ENCODE results near the gene MOSPD3. TPM values are rescaled to one million over a fixed set of nuclear protein-coding genes. Genes with fewer than 3 reads are reported as not detected.
A peak's percentile ranks its signal among the peaks of the same experiment; 100 is the strongest.
"Not testable (repeated sequence)": the region's sequence is repeated elsewhere in the genome, so short reads cannot be mapped to it uniquely, and the experiment has no call there.

MOSPD3 gene
- total RNA-seq, 1 donor from 2014 or later: 19.5 TPM

DNA sequence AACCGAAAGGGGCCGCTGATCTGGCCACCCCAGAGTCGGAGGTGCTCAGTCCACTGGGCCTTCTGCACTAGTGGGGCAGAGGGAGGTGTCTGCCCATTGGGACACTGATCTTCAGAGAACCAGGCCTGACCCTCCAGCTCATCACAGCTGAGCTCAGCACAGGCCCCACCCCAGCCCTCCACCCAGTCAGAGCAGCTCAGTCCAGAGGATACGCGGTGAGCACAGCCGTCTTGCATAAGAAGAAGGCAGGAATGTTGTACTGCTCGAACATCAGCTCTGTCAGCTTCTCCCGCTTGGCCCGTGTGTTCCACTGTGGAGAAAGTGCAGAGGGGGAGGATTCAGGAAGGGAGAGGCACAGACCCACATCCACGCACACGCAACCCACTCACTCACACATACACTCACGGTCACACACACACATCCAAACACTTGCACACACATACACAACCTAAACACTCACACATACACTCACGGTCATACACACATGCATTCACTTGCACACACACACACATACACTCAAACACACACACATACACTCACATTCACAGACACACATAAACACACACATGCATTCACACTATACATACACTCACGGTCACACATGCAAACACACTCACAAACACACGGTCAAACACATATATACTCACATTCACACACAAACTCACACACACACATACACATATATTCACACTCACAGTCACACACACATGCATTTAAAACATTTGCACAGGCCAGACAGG lies 37.7 kb downstream of the MOSPD3 start:
- no peaks in the 10 kb centered on the region for H3K9me3 ChIP-seq
- intact Hi-C loops (cut with DNase I): no loop called here
- peaks cover 43% of the 10 kb centered on the region for H3K27me3 ChIP-seq (ENCODE audit: low read depth)
- no peaks in the 10 kb centered on the region for H3K4me1 ChIP-seq
- H3K36me3 ChIP-seq: no peaks in the 10 kb centered on the region
- no peak overlapping the region for H3K4me3 ChIP-seq
- ATAC-seq: peak in 1 of 2 donors; percentile 26
- no peak for DNase-seq
- no peak for TF ChIP-seq CTCF (IDR thresholded peaks at IDR 0.05)
- no peak overlapping the region for H3K27ac ChIP-seq

DNA sequence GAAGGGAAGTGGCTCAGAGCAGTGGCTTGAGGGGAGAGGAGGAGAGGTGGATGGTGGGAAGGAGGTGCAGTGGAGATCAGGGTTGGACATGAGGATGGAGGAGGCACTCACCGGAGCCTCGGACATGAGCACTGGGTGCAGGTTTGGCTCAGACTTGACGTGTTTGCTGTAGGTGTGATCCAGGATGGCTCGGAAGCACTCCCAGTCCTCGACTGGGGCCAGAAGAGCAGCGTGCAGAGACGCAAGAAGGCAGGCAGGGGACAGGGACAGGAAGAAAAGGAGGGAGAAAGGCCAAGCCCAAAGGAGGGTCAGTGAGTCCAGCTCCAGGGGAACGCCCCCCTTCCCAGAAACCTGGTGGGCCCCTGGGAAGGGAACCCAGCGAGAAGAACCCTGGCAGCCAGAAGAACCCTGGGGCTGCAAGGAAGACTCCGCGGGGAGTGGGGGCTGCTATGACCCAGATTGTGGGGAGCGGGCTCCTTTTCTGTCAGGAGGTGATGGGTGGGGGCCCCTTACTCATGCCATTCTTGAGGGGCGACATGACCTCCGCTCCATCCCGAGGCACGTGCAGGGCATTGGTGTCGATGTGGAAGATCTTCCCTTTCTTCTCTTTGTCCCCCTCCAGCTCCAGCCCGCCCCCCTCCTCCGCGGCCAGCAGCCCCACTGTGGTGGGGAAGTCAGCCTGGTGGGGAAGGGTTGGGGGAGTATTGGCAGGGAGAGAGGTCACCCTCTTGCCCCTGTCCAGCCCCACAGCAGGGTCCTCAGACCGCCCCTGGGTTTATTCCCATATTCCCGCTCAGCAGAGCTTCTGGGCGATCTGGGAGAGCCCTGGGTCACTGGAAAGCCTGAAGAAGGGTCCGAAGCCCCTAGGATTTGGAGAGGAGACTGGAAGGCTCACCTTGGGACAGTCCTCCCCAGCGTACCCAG lies 42.8 kb downstream of the MOSPD3 start:
- peak in 1 of 2 donors; percentile 29 for ATAC-seq
- no peak for DNase-seq
- Histone ChIP-seq H3K4me3 (no peak overlapping the region), H3K27ac (no peak overlapping the region), H3K9me3 (no peaks in the 10 kb centered on the region), H3K27me3 (ENCODE audit: low read depth) (peaks cover 57% of the 10 kb centered on the region), H3K4me1 (peaks cover 6% of the 10 kb centered on the region), H3K36me3 (no peaks in the 10 kb centered on the region)
- intact Hi-C loops (cut with DNase I): no loop called here
- TF ChIP-seq CTCF (IDR thresholded peaks at IDR 0.05): no peak

GRCh38 chr7:100655908-100656674 lies 43.8 kb downstream of the MOSPD3 start, which contains the start of gene ACTL6B:
ACTL6B (minus strand) TSS chr7:100656448; CDS start chr7:100656354, 94 bp downstream.
- ATAC-seq (peak; percentile 73), DNase-seq (peak; percentile 67)
- H3K4me3 ChIP-seq: no peak within 1 kb of the TSS
- no peaks in the 10 kb centered on the region for H3K9me3 ChIP-seq
- intact Hi-C loops (cut with DNase I): no loop called here
- no peak within 1 kb of the TSS for H3K27ac ChIP-seq
- no peaks in the 10 kb centered on the region for H3K36me3 ChIP-seq
- peaks cover 57% of the 10 kb centered on the region for H3K27me3 ChIP-seq (ENCODE audit: low read depth)
- H3K4me1 ChIP-seq: peaks cover 6% of the 10 kb centered on the region
- no peak for TF ChIP-seq CTCF (IDR thresholded peaks at IDR 0.05)

DNA sequence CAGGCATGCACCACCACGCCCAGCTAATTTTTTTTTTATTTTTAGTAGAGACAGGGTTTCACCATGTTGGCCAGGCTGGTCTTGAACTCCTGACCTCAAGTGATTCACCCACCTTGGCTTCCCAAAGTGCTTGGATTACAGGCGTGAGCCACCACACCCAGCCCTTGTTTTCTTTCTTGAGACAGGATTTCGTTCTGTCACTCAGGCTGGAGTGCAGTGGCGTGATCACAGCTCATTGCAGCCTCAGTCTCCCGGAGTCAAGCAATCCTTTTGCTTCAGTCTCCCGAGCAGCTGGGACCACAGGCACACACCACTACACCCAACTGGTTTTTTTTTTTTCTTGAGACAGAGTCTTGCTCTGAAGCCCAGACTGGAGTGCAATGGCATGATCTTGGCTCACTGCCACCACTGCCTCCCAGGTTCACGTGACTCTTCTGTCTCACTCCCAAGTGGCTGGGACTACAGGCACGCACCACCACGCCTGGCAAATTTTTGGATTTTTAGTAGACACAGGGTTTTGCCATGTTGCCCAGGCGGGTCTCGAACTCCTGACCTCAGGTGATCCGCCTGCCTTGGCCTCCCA lies 49.9 kb downstream of the MOSPD3 start:
- ATAC-seq; intact Hi-C loops (cut with DNase I); H3K27ac ChIP-seq; H3K27me3 ChIP-seq (ENCODE audit: low read depth); H3K36me3 ChIP-seq; H3K4me3 ChIP-seq; H3K9me3 ChIP-seq; H3K4me1 ChIP-seq; DNase-seq: not testable (repeated sequence)

Other genes starting within 250 kb of the MOSPD3 start
- 48.7 TPM for gene PILRA, start 239.1 kb upstream of the MOSPD3 start, total RNA-seq
- gene ZCWPW1, start 183.8 kb upstream of the MOSPD3 start, total RNA-seq: 4.9 TPM
- gene MEPCE, start 182.7 kb upstream of the MOSPD3 start, total RNA-seq: 36.3 TPM
- 24.5 TPM for gene PPP1R35, start 176.0 kb upstream of the MOSPD3 start, total RNA-seq
- gene SPACDR, start 148.3 kb upstream of the MOSPD3 start, total RNA-seq: 1.7 TPM
- gene TSC22D4, start 133.3 kb upstream of the MOSPD3 start, total RNA-seq: 53.6 TPM
- 1.1 TPM for gene NYAP1, start 128.6 kb upstream of the MOSPD3 start, total RNA-seq
- 22.9 TPM for gene AGFG2, start 73.3 kb upstream of the MOSPD3 start, total RNA-seq
- gene SAP25, start 38.6 kb upstream of the MOSPD3 start, total RNA-seq: 10.6 TPM
- gene LRCH4, start 26.4 kb upstream of the MOSPD3 start, total RNA-seq: 80.3 TPM
- 0.74 TPM for gene FBXO24, start 26.2 kb upstream of the MOSPD3 start, total RNA-seq
- 75.2 TPM for gene PCOLCE, start 10.2 kb upstream of the MOSPD3 start, total RNA-seq
- 0.35 TPM for gene TFR2, start 29.0 kb downstream of the MOSPD3 start, total RNA-seq
- gene ACTL6B, start 43.9 kb downstream of the MOSPD3 start, total RNA-seq: not detected
- gene GNB2, start 61.2 kb downstream of the MOSPD3 start, total RNA-seq: 247 TPM
- 53.4 TPM for gene GIGYF1, start 81.7 kb downstream of the MOSPD3 start, total RNA-seq
- 21.5 TPM for gene POP7, start 93.6 kb downstream of the MOSPD3 start, total RNA-seq
- gene EPO, start 107.9 kb downstream of the MOSPD3 start, total RNA-seq: not detected
- gene ZAN, start 121.1 kb downstream of the MOSPD3 start, total RNA-seq: not detected
- gene EPHB4, start 215.0 kb downstream of the MOSPD3 start, total RNA-seq: 68.6 TPM
- gene SLC12A9, start 240.2 kb downstream of the MOSPD3 start, total RNA-seq: 43.6 TPM

All from lower lobe of right lung (tissue), 2 donors.